ENCODE data around the gene VAC14.
"Not testable (repeated sequence)": the region's sequence is repeated elsewhere in the genome, so short reads cannot be mapped to it uniquely, and the experiment has no call there.

The VAC14 gene

DNA sequence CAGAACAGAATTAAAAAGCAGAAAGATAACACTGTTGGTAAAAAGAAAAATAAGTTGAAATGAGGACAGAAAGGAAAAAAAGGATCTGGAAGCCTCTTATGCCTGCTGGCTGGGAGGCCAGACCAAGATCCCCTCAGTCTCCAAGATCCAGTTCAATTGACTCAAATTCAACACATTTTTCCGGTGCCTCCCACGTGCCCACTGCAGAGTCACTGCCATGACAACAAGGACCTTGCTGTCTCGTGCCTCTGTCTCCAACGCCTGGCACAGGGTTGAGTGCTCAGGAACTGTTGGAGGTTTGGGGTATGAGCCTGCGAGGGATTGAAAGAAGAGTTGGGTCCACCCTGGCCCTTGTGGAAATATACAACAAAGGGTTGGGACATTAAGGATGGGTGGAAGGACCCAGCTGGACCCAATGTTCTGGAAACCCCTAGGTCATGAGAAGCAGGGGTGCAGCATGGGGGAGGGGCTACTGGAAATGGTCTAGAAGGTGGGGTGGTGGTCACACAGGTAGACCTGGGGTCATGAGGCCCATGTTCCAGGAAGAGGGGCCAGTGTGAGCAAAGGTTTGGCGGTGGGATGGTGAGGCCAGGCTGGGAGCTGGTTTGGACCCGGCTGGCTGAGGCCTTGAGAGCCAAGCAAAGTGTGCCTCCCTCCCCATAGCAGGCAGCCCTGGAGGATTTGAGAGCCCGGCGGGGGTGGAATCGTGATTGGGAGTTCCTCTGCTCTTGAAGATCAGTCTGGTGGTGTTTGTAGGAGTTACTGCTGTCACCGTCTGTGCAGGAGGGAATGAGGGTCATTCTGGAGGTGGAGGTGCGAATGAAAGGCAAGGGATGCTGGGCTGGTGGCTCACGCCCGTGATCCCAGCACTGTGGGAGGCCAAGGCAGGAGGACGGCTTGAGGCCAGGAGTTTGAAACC lies 153.3 kb downstream of the VAC14 start:
- DNase-seq (ENCODE audit: low read depth, low spot score), result no peak

DNA sequence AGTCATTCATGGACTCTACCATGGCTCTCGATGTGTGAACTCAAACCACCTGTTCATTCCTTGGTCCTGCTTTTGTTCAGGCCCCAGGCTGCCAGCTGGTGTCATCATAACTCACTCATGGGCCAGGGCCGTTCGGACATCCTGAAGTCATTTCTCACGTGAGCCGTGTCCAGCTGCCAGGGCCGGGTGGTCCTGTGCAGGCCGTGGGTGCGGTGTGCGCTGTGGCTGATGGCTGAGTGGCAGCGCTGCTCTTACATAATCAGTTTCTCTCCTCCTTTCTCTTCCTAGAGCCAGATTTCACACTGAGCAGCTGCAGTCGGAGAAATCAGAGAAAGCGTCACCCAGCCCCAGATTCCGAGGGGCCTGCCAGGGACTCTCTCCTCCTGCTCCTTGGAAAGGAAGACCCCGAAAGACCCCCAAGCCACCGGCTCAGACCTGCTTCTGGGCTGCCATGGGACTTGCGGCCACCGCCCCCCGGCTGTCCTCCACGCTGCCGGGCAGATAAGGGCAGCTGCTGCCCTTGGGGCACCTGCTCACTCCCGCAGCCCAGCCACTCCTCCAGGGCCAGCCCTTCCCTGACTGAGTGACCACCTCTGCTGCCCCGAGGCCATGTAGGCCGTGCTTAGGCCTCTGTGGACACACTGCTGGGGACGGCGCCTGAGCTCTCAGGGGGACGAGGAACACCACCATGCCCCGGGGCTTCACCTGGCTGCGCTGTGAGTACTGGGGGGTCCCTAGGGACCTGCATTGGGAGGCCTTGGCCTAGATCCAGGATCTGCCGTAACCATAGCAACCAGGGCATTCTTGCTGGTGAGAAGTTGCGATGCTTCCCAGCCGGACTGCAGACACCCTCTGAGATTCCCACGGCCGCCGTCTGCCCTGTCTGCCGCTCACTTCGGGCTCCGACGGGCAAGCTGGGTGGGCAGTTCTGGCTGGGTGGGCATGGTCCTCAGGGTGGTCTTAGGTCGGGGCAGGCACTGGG lies 154.4 kb downstream of the VAC14 start, which contains the start of gene IL34:
IL34 (plus strand) TSS at position 300 of the 982 bp plus-strand sequence; CDS start at position 689, 389 bp downstream.
- no peak for DNase-seq (ENCODE audit: low read depth, low spot score)

DNA sequence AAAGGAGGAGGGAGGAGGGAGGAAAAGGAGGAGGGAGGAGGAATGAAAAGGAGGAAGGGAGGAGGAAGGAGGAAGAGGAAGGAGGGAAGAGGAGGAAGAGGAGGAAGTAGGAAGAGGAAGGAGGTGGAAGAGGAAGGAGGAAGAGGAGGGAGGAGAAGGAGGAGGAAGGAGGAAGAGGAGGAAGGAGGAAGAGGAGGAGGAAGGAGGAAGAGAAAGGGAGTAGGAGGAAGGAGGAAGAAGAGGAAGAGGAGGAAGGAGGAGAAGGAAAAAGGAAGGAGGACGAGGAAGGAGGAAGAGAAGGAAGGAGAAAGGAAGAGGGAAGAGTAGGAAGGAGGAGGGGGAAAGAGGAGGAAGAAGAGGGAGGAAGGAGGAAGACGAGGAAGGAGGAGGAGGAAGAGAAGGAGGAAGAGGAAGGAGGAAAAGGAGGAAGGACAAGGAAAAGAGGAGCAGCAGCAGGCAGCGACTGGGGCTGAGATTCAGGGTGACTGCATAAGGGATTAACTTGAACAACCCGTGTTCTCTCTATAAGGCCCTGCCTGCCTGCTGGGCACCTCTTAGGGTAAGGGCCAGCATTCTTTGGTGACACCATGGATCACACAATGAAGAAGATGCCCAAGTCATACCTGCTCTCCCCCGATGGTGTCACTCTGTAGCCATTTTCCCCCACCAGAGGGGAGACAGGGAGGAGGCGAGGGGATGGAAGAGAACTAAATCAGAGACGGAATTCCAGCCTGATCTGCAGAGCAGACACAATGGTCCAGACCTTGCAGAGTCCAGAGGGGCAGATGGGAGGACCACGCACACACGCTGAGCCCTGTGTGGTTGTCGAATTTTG lies 156.0 kb downstream of the VAC14 start:
- DNase-seq (ENCODE audit: low read depth, low spot score), result no peak

GRCh38 chr16:70643264-70643663 lies 157.7 kb downstream of the VAC14 start:
- DNase-seq (ENCODE audit: low read depth, low spot score), result not testable (repeated sequence)

DNA sequence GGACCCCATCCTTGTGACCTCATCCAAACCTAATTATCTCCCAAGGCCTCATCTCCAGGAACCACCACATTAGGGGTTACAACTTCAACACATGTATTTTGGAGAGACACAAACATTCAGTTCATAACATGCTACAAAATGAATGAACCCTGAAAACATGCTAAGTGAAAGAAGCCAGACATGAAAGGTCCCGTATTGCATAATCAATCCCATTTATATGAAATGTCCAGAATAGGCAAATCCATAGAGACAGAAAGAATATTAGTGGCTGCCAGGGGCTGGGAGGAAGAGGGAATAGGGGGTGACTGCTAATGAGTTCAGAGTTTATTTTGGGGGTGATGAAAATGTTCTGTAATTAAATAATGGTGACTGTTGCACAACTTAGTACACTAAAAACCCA lies 158.3 kb downstream of the VAC14 start:
- DNase-seq (ENCODE audit: low read depth, low spot score), result no peak

- DNase-seq (ENCODE audit: low read depth, low spot score), result no peak
These were observed 161.9 kb downstream of the VAC14 start for GRCh38 chr16:70638814-70639792.
